Muscle of leg (tissue), 16 donors: ENCODE results near the gene RNASEH2A. TPM values are rescaled to one million over a fixed set of nuclear protein-coding genes. Genes with fewer than 3 reads are reported as not detected.

Experiments used
- DNase-seq: peaks from one replicate; pipeline ENCODE4 v3.0.0; 2013
- H3K27ac ChIP-seq: one replicate; pipeline ENCODE4 v1.5.1; 2013; ENCODE audit warnings: mild to moderate bottlenecking, low read length, control low read depth
- H3K27me3 ChIP-seq: one replicate; pipeline ENCODE4 v1.6.1; 2013; ENCODE audit warnings: low read length; ENCODE audit not compliant: control insufficient read depth, insufficient read depth
- H3K36me3 ChIP-seq: one replicate; pipeline ENCODE4 v1.6.1; 2013; ENCODE audit warnings: low read length; ENCODE audit not compliant: control insufficient read depth, insufficient read depth
- H3K4me1 ChIP-seq: one replicate; pipeline ENCODE4 v1.6.1; 2013; ENCODE audit warnings: low read length; ENCODE audit not compliant: control insufficient read depth, insufficient read depth
- H3K4me3 ChIP-seq: one replicate; pipeline ENCODE4 v1.5.1; 2013; ENCODE audit warnings: low read length, control low read depth
- H3K9me3 ChIP-seq: replicated peaks from 2 replicates; pipeline ENCODE4 v1.6.1; 2013; ENCODE audit warnings: low read depth, low read length; ENCODE audit not compliant: control insufficient read depth
- WGBS: methylation state at CpG from one replicate; pipeline ENCODE4 v1.1.5; 2013; ENCODE audit warnings: missing lambda C conversion rate; ENCODE audit not compliant: insufficient coverage; 5-methylcytosine and 5-hydroxymethylcytosine counted together
- long read RNA-seq, 11 donors: transcript quantifications; one replicate each; lab custom pipeline, GENCODE V29; 2026
- polyA plus RNA-seq, 8 donors: library from polyadenylated mRNA; unstranded; fragments of 120-200 nt; gene quantifications; one replicate each; pipeline versions ENCODE4 v1.2.1 to v1.2.3, GENCODE V29; 2013; ENCODE audit warnings: inconsistent platforms in 1 of 8, low replicate concordance in 1 of 8; ENCODE audit not compliant: insufficient read length in 8 of 8, insufficient read depth in 1 of 8
- total RNA-seq: library from RNA; stranded (reverse); fragments of 120-200 nt; gene quantifications from one replicate; pipeline ENCODE4 v1.2.4, GENCODE V29; 2013

Gene RNASEH2A
- total RNA-seq = 12.6 TPM
- 10 to 100 TPM; 19.4 to 31.5 (median 23.3) TPM for polyA plus RNA-seq
- long read RNA-seq, donor 1, transcript RNASEH2A-201 (8 exons, 2,753 nt) = major isoform, 7 of 7 reads
- long read RNA-seq, donor 1, partial matches to known transcripts = 0 of 7 reads
- long read RNA-seq, donor 1, other reads (novel, unspliced or antisense) = 0 of 7 reads
- long read RNA-seq, donor 2, partial matches to known transcripts = 0 of 2 reads
- long read RNA-seq, donor 2, other reads (novel, unspliced or antisense) = 0 of 2 reads
- long read RNA-seq, donor 3, transcript RNASEH2A-201 (8 exons, 2,753 nt) = major isoform, 13 of 14 reads
- long read RNA-seq, donor 3, partial matches to known transcripts = 0 of 14 reads
- long read RNA-seq, donor 3, other reads (novel, unspliced or antisense) = 0 of 14 reads
- long read RNA-seq, donor 4, transcript RNASEH2A-201 (8 exons, 2,753 nt) = major isoform, 10 of 11 reads
- long read RNA-seq, donor 4, partial matches to known transcripts = 0 of 11 reads
- long read RNA-seq, donor 4, other reads (novel, unspliced or antisense) = 0 of 11 reads
- long read RNA-seq, donor 5, transcript RNASEH2A-201 (8 exons, 2,753 nt) = major isoform, 27 of 31 reads
- long read RNA-seq, donor 5, partial matches to known transcripts = 0 of 31 reads
- long read RNA-seq, donor 5, other reads (novel, unspliced or antisense) = 0 of 31 reads
- long read RNA-seq, donor 6, transcript RNASEH2A-201 (8 exons, 2,753 nt) = major isoform, 13 of 13 reads
- long read RNA-seq, donor 6, partial matches to known transcripts = 0 of 13 reads
- long read RNA-seq, donor 6, other reads (novel, unspliced or antisense) = 0 of 13 reads
- long read RNA-seq, donor 7, transcript RNASEH2A-201 (8 exons, 2,753 nt) = major isoform, 10 of 10 reads
- long read RNA-seq, donor 7, partial matches to known transcripts = 0 of 10 reads
- long read RNA-seq, donor 7, other reads (novel, unspliced or antisense) = 0 of 10 reads
- long read RNA-seq, donor 8, transcript RNASEH2A-201 (8 exons, 2,753 nt) = major isoform, 14 of 16 reads
- long read RNA-seq, donor 8, partial matches to known transcripts = 0 of 16 reads
- long read RNA-seq, donor 8, other reads (novel, unspliced or antisense) = 0 of 16 reads
- long read RNA-seq, donor 9, partial matches to known transcripts = 0 of 4 reads
- long read RNA-seq, donor 9, other reads (novel, unspliced or antisense) = 0 of 4 reads
- long read RNA-seq, donor 10, transcript RNASEH2A-201 (8 exons, 2,753 nt) = major isoform, 12 of 18 reads
- long read RNA-seq, donor 10, partial matches to known transcripts = 5 of 18 reads
- long read RNA-seq, donor 10, other reads (novel, unspliced or antisense) = 0 of 18 reads
- long read RNA-seq, donor 11, transcript RNASEH2A-201 (8 exons, 2,753 nt) = major isoform, 8 of 9 reads
- long read RNA-seq, donor 11, partial matches to known transcripts = 0 of 9 reads
- long read RNA-seq, donor 11, other reads (novel, unspliced or antisense) = 0 of 9 reads

DNA sequence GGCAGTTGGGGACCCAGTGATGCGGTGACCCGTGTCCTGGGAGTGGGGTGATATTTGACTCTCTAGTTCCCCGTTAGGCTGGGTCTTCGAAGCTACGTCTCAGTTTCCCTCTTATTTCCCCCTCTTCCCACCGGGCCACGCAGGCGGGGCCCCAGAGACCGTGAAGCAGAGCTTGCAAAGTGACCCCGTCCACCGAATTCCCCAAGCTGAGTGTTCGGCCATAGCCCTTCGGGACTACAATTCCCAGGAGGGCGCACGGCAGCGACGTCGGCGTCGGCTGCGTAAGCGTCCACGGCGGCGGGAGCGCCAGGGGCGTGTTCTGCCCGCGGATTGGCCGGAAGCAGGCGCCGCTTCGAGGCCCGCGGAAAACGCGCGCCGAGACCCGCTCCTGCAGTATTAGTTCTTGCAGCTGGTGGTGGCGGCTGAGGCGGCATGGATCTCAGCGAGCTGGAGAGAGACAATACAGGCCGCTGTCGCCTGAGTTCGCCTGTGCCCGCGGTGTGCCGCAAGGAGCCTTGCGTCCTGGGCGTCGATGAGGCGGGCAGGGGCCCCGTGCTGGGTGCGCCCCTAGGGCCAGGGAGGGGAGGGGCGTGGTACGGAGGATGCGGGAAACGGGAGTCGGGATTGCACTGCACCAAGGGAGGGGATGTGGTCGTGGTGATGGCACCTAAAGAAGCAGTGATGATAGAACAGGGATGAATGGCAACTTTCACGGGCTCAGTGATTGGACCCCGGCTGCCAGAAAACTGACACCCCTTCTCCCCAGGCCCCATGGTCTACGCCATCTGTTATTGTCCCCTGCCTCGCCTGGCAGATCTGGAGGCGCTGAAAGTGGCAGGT is at the start of gene RNASEH2A:
Gene RNASEH2A, plus strand, starts transcription at position 343 of the 840 bp plus-strand sequence. Its CDS starts 90 bp downstream, at position 433.
- under 1% methylated on average over 47 of the region's 66 CpGs for WGBS
- Histone ChIP-seq H3K4me3 (peak within 1 kb of the TSS; percentile 85), H3K36me3 (peaks cover 23% of the 10 kb centered on the region), H3K27ac (peak within 1 kb of the TSS; percentile 83), H3K27me3 (peaks cover 2% of the 10 kb centered on the region), H3K9me3 (no peaks in the 10 kb centered on the region), H3K4me1 (peaks cover 23% of the 10 kb centered on the region)
- peak; percentile 95 for DNase-seq

DNA sequence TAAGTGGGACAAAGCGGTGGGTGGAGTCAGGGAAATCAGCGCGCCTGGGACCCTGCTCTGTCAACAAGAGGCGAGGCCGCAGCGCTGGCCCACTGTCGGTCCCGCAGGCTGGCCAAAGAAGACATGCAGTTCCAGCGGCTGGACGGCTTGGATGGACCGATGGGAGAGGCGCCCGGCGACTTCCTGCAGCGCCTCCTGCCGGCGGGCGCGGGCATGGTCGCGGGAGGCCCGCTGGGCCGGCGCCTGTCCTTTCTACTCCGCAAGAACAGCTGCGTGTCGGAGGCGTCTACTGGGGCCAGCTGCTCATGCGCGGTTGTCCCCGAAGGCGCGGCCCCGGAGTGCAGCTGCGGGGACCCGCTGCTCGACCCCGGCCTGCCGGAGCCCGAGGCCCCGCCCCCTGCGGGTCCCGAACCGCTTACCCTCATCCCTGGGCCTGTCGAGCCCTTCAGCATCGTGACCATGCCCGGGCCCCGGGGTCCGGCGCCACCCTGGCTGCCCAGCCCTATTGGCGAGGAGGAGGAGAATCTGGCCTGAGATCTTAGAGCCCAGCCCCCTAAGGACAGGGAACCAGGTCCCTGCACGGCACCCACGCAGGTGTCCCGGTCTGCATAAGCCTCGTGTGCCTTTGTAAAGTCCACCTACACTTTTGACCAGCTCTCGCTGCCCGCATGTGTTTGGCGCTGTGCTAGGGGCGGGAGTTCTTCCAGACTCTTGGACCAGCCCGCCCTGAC is 48.7 kb upstream of the RNASEH2A start:
- H3K9me3 ChIP-seq = no peaks in the 10 kb centered on the region
- H3K4me1 ChIP-seq = peaks cover 10% of the 10 kb centered on the region
- H3K4me3 ChIP-seq = peak overlapping the region; percentile 42
- peak overlapping the region; percentile 69 for H3K27ac ChIP-seq
- DNase-seq = peak; percentile 85
- 5% methylated on average over 59 of the region's 60 CpGs for WGBS
- H3K27me3 ChIP-seq = peaks cover 5% of the 10 kb centered on the region
- H3K36me3 ChIP-seq = no peaks in the 10 kb centered on the region

DNA sequence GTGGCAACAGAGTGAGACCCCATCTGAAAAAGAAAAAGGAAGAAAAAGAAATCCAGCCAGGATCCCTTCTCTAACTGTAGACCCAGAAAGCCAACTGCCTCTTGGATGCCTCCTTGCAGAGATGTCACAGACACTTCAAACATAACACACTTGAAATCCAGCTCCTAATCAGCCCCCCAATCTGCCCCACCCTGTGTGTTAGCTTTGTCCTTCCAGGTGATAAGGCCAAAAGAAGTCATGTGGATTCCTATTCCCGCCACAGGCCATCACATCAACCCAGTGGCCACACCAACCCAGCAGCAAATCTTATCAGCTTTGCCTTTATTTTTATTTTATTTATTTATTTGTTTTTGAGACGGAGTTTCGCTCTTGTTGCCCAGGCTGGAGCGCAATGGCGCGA is 46.7 kb upstream of the RNASEH2A start:
- WGBS = no CpG with 5 or more reads among the region's 6 CpGs
- H3K27me3 ChIP-seq = no peaks in the 10 kb centered on the region
- no peaks in the 10 kb centered on the region for H3K9me3 ChIP-seq
- no peak overlapping the region for H3K4me3 ChIP-seq
- peaks cover 10% of the 10 kb centered on the region for H3K4me1 ChIP-seq
- peaks cover 17% of the 10 kb centered on the region for H3K36me3 ChIP-seq
- no peak for DNase-seq
- no peak overlapping the region for H3K27ac ChIP-seq

DNA sequence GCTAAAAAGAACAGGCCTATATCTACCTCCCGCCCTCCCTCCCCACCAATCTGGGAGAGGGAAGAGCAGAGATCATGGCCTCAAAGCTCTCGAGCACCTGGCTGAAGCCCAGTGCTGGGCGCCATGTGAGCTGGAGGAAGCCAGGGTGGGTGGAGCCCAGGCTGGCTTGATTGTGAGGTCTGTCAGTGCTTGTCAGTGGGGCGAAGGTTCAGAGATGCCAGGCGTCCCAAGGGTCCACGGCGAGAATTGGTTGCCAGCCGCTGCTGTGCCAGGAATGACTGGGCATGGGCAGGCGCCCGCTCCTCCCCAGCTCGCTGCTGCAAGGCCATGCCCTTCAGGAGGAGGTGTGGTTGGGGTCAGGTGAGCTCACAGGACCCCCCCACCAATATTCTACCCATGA is 43.3 kb upstream of the RNASEH2A start:
- Histone ChIP-seq H3K27ac (no peak overlapping the region), H3K4me3 (no peak overlapping the region), H3K9me3 (no peaks in the 10 kb centered on the region), H3K4me1 (peaks cover 5% of the 10 kb centered on the region), H3K36me3 (peaks cover 28% of the 10 kb centered on the region), H3K27me3 (no peaks in the 10 kb centered on the region)
- WGBS = 87% methylated on average over 6 of the region's 11 CpGs
- no peak for DNase-seq

DNA sequence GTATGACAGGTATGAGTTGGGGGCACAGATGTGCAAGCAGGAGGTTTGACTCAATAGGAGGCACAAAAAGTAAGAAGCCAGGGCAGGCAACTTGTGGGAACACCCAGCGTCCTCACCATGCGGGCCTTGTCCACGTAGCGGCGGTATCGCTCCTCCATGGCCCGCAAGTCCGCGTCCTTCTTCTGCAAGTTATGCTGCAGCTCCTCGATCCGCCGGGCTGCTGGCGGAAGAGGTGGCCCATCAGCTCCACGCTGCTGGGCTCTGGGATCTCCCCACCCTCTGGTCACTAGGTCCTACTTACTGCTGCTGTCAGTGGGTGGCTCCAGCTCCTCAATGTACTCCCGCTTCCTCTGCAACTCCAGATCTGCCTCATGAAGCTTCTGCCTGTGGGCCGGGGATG is 41.7 kb upstream of the RNASEH2A start:
- DNase-seq = no peak
- Histone ChIP-seq H3K4me3 (no peak overlapping the region), H3K27me3 (no peaks in the 10 kb centered on the region), H3K4me1 (peaks cover 10% of the 10 kb centered on the region), H3K36me3 (peaks cover 30% of the 10 kb centered on the region), H3K9me3 (no peaks in the 10 kb centered on the region), H3K27ac (no peak overlapping the region)
- 92% methylated on average over 16 of the region's 16 CpGs for whole genome bisulfite sequencing

DNA sequence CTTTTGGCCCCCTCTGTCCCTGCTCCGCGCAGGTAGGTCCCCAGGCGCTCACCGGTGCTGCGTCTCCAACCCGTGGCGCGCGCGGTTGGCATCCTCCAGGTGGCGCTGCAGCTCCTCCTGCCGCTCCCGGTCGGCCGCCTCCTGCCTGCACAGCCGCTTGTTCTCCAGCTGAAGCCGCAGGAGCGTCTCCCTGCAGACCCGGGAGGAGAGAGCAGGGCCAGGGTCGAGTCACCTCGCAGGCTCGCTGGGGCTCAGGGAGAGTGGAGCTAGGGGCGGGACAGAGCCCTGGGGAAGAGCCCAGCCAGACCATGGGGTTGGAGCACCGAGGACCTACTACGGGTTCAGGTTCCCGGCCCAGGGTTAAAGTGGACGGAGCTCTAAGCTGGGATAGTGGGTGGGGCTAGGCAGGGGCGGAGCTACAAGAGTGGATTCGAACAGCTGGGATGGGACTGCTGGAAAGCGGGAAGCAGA is 40.3 kb upstream of the RNASEH2A start:
- peak overlapping the region; percentile 66 for H3K27ac ChIP-seq
- H3K4me3 ChIP-seq = peak overlapping the region; percentile 49
- H3K4me1 ChIP-seq = peaks cover 19% of the 10 kb centered on the region
- H3K36me3 ChIP-seq = peaks cover 31% of the 10 kb centered on the region
- H3K9me3 ChIP-seq = no peaks in the 10 kb centered on the region
- peak; percentile 89 for DNase-seq
- 18% methylated on average over 29 of the region's 30 CpGs for WGBS
- no peaks in the 10 kb centered on the region for H3K27me3 ChIP-seq

DNA sequence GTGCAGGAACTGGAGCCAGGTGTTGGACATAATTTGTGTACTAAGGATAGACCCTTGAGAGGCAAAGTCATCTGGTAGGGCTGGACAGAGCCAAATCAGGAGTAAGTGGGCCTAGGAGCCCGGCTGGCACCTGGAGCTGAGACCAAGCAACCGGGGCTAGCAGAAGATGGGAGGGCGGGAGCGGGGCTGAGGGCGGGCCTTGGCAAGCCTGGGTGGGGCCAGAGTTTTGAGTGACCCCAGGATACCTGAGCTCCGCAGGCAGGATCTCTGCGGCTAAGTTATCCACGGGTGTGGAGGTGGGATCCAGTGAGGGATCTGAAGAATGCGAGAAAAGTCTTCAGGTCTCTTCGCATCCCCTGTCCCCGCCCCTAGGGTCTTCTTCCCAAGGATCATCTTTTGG is 39.2 kb upstream of the RNASEH2A start:
- H3K27me3 ChIP-seq = no peaks in the 10 kb centered on the region
- H3K4me1 ChIP-seq = peaks cover 19% of the 10 kb centered on the region
- H3K9me3 ChIP-seq = no peaks in the 10 kb centered on the region
- no peak overlapping the region for H3K27ac ChIP-seq
- WGBS = 92% methylated on average over 11 of the region's 11 CpGs
- DNase-seq = no peak
- peaks cover 32% of the 10 kb centered on the region for H3K36me3 ChIP-seq
- H3K4me3 ChIP-seq = no peak overlapping the region

DNA sequence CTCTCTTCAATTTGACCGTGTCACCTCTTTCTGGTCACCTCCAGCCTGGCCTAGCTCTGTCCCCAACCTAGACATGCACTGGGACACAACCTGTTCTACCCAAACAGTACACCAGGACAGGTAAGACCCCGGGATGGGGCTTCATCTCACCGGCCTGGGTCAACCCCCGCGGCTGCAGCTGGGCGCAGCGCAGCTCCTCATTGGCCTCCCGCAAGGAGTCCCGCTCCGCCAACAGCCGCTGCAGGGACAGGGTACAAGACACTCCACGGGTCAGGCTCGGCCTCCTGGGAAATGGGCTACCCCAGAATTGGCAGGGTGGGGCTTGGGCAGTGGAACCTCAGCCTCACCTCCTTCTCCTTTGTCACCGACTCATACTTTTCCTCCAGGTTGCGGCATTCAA is 38.7 kb upstream of the RNASEH2A start:
- no peaks in the 10 kb centered on the region for H3K9me3 ChIP-seq
- WGBS = 97% methylated on average over 11 of the region's 15 CpGs
- no peak overlapping the region for H3K27ac ChIP-seq
- no peak for DNase-seq
- peaks cover 32% of the 10 kb centered on the region for H3K36me3 ChIP-seq
- H3K27me3 ChIP-seq = no peaks in the 10 kb centered on the region
- H3K4me3 ChIP-seq = no peak overlapping the region
- peaks cover 24% of the 10 kb centered on the region for H3K4me1 ChIP-seq
